GM18499 (cell line): Measurements from ENCODE around the gene IGFN1.

ENCODE experiments used
- ATAC-seq: cut with Tn5 transposase; IDR thresholded peaks from one replicate; pipeline ENCODE4 v1.9.1; 2021; ENCODE audit warnings: moderate number of reproducible peaks; ENCODE audit not compliant: insufficient read depth, unreplicated experiment

IGFN1 gene

DNA sequence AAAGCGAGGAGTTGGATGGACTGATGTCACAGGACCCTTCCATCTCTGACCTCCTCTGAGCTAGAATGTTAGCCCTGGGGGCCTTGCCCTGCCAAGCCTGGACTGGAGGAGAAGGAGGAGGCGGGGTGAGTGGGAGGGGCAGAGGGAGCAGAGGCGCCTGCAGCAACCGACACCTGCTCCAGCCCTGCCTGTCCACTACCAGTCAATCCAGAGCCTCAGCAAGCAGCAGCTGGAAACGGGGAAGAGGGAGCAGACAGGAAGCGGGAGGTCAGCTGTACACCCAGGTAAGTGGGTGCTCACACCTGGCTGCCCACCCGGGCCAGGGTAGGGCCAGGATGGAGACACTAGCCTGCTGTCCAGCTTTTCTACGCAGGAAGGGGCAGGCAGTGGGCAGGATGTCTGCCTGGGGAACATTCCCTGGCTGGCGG, at the start of gene IGFN1:
TSS of gene IGFN1 (plus strand) at position 201 of the 428 bp plus-strand sequence. CDS start 2,470 bp downstream, outside the sequence.
- no peak for ATAC-seq

GRCh38 chr1:201140941-201141260, 49.7 kb upstream of the IGFN1 start:
- ATAC-seq: no peak

- ATAC-seq: no peak
Measured at GRCh38 chr1:201141418-201141817, 49.2 kb upstream of the IGFN1 start.

DNA sequence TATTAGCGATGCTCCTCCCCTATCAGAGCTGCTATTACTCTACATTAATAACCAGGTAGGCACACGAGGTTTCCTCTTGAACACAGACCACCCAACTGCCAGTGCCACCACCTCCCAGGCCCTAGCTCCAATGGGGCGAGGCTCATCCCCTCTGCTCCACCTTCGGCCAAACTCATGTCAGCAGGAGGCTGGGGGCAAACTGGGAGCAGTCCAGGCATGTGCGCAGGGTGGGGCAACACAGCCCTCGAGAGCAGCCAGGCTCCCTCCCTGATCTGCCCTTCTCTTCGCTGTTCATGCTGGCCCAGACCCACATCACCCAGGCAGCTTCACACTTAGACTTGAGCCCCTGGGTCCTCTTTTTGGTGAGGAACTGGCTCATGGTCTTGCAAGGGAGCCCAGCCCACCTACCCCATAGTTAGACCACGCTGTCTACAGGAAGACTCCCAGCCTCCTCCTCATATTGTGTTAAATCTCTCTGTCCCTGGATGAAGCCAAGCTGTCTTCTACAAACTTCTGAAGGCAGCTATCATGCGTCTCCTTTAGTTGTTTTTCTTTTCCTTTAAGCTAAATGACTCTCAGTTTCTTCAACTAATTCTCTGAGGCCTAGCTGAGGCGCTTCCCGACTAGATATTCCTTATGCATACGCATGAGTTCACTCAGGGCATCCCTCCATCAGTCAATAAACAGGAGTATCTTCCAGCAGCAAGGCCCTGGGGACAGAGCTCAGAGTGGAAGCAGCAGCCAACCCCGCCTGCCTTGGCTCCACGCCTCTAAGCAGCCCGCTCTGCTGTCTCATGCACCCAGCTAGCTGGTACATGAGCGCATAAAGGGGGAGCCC, 48.4 kb upstream of the IGFN1 start:
- no peak for ATAC-seq

- ATAC-seq: no peak
Measured at GRCh38 chr1:201142849-201143725, 47.5 kb upstream of the IGFN1 start.

DNA sequence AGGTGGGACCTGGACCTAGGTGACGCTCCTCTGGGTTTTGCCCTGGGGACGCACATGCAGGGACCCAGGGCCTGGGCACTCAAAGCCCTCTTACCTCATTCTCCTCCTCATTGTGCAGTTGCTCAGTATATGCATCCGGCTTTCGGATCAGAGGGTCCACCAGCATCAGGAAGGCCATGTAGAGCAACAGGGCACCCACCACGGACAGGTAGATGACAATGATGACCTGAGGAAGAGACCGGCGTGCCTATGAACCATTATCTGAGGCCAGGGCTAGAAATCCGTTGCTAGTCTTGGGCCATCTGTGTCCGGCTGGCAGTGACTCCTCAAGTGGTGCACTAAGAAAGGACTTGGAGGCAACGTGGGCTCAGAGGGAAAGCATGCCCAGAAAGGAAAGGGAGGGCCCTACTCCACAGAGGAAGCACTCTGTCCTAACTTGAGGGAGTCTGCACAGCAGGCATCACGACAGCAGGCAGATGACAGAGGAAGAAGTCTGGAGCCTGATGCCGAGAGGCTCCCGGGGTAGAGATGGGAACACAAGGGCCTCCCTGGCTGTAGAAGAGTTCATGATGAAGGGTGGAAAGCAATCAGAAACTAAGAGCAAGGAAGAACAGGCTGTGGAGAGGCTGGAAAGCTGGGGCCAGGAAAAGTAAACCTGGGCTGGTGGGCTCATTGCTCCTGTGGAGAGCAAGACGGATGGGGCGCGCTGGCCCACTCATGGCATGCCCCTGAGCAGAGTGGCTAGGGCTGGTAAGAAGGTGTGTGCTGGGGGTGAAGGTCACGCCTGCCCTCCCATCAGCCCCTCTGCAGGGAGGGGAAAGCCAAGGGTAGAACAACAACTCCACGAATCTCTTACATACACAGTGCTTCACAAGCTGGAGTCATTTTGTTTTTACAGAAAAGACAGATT, 46.6 kb upstream of the IGFN1 start:
- ATAC-seq: no peak

DNA sequence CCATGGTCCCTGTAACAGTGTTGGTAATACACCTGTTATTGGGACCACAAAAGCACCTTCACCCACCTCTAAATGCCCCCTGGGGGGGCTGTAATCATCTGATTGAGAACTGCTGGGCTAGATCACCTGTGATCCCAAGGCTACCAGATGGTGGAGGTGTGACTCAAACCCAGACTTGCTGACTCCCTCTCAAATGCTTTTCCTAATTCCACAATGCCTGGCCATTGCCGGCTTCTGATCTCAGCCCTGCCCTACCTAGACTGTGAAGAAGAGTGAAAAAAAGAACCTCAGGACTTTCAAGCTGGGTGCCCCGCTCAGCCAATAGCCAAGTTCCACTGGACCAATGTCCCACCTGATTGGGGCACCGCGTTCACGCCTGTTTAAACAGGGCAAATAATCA, 45.9 kb upstream of the IGFN1 start:
- no peak for ATAC-seq

- ATAC-seq: no peak
Measured at GRCh38 chr1:201145132-201145531, 45.5 kb upstream of the IGFN1 start.

- no peak for ATAC-seq
Measured at GRCh38 chr1:201145816-201146215, 44.8 kb upstream of the IGFN1 start.

- no peak for ATAC-seq
Measured at GRCh38 chr1:201146626-201147390, 43.8 kb upstream of the IGFN1 start.

DNA sequence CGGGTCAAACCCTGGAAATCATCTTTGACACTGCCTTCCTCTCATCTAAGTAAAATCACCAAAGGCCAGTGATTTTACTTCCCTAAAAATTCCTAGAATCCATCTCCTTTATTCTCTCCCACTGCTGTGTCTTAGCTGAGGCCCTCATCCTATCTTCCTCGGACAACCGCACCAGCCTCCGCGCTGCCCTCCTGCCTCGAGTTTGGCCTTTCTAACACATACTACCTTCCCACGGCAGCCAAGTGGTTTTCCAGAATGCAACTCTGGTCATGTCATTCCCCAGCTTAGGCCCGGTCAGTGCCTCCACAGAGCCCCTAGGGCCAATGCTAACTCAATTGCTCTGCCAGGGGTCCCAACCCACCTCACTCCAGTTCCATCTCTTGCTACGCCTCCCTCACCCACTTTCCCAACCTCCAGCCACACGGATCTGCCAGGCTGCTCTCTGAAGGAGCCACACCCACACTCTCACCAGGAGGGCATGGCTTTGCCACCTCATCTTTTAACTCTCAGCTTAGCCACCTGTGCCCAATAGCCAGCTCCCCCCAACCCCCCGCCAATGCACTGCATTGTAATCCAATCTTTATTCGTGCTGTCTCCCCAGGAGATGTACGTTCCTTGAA, 43.1 kb upstream of the IGFN1 start:
- ATAC-seq: no peak

GRCh38 chr1:201149400-201149799, 41.2 kb upstream of the IGFN1 start:
- ATAC-seq: no peak

GRCh38 chr1:201153474-201154388, 36.9 kb upstream of the IGFN1 start:
- ATAC-seq: peak; percentile 12

DNA sequence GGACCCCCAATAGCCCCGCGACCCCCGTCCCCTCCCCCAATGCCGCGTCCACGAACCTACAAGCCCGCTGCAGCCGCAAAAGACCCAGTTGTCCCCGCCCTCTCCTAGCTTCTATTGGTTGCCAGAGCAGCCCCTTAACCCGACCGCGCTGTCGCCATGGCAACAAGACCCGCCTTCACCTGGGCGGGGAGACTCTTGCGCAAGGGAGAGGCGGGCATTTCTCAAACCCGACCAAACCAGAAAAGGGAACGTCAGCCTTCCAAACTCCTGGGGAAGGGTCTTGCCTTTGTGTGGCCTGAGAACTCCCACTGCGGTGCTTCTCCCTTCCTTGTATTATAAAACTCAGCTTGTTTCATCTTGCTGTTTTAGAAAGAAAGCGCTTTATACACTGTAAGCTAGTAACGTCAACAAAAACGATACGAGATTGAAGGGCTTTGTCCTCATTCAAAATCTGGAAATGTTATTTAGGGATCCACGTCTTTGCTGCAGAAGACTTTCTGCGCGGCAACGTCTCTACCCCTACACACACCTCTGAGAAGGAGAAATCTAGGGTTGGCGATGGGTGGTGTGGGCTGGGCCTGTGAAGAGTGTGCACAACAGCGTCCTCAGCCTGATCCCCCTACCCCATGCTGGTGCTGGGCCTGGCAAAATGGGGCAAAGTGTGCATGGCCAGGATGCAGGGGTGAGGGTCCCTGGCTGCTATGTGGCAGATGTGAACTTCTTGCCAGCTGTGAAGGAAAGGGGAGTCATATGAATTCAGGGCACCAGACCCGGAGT, 36.0 kb upstream of the IGFN1 start, which contains the start of gene TMEM9:
TSS of gene TMEM9 (minus strand) at position 86 of the 777 bp plus-strand sequence. CDS start 551 bp downstream, outside the sequence.
- ATAC-seq: peak; percentile 79

GRCh38 chr1:201155354-201155753, 35.3 kb upstream of the IGFN1 start:
- no peak for ATAC-seq

- ATAC-seq: no peak
Measured at GRCh38 chr1:201156346-201156745, 34.3 kb upstream of the IGFN1 start.

DNA sequence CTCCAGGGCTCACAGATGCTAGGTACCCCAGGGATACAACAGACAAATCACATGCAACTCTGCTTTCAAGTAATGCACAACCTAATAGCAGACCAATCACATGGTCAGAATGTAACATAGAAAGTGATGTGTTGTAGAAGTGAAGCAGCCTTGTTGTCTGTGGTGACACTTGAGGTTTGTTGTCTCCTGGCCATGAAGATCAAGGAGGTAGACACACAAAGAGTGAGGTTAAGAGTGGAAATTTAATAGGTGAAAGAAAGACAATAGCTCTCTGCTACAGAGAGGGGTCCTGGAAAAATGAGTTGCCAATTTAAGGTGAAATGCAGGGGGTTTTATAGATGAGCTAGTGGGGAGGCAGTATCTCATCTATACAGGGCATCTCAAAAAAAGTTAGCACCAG, 33.8 kb upstream of the IGFN1 start:
- ATAC-seq: no peak
